ENCODE results near the gene TKTL1. TPM values are rescaled to one million over a fixed set of nuclear protein-coding genes. Genes with fewer than 3 reads are reported as not detected.

TKTL1 gene
- total RNA-seq, 1 donor from 2014 or later = 0.91 TPM

DNA sequence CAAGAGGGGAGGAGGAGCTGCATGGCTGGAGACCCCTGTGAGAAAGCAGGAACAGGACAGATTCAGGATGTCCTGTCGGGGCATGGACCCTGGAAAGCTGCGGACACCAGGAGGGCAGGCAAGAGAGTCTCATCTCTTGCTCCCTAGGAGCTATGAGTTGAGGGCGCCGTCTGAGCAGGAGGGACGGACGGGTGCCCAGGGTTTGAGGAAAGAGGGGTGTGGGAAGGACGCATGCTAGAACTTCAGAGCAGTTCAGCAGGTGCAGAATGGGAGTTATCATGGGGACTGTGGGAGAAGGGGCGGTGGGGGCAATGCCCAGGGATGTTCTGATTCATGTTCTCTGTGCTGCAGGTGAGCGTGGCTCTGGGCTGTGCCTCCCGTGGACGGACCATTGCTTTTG, 24.8 kb downstream of the TKTL1 start:
- no peaks in the 10 kb centered on the region for H3K9me3 Mint-ChIP-seq
- H3K4me3 Mint-ChIP-seq = no peak overlapping the region
- no peak overlapping the region for H3K27ac Mint-ChIP-seq (ENCODE audit: unreplicated experiment)
- no peak for DNase-seq (ENCODE audit: low read depth, low spot score)
- H3K4me1 Mint-ChIP-seq = peaks cover 8% of the 10 kb centered on the region
- H3K36me3 Mint-ChIP-seq (ENCODE audit: low read depth) = no peaks in the 10 kb centered on the region
- TF ChIP-seq, protein P1, sequence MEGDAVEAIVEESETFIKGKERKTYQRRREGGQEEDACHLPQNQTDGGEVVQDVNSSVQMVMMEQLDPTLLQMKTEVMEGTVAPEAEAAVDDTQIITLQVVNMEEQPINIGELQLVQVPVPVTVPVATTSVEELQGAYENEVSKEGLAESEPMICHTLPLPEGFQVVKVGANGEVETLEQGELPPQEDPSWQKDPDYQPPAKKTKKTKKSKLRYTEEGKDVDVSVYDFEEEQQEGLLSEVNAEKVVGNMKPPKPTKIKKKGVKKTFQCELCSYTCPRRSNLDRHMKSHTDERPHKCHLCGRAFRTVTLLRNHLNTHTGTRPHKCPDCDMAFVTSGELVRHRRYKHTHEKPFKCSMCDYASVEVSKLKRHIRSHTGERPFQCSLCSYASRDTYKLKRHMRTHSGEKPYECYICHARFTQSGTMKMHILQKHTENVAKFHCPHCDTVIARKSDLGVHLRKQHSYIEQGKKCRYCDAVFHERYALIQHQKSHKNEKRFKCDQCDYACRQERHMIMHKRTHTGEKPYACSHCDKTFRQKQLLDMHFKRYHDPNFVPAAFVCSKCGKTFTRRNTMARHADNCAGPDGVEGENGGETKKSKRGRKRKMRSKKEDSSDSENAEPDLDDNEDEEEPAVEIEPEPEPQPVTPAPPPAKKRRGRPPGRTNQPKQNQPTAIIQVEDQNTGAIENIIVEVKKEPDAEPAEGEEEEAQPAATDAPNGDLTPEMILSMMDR (conservative IDR thresholded peaks at IDR 0.05) = no peak
- peaks cover 2% of the 10 kb centered on the region for H3K27me3 Mint-ChIP-seq (ENCODE audit: low read depth)

DNA sequence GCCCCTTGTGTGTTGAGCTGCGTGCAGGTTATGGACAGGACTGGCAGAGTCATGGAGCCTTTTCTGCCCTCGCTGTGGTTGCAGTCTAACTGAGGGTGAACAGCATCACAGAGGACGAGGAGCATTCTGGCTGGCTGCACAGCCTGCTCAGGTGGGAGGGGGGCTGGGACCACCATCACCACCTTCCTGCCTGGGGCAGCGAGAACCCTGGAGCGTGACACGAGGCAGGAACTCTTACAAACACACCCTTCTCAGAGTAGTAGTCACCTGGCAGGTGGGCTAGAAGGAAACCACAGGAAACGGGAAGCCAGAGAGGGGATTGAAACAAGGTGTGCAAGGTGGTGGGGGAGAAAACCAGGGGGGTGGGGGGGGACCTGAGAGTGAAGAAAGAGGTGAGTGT, 25.6 kb downstream of the TKTL1 start:
- Mint-ChIP-seq H3K4me3 (no peak overlapping the region), H3K36me3 (ENCODE audit: low read depth) (no peaks in the 10 kb centered on the region), H3K27me3 (ENCODE audit: low read depth) (peaks cover 2% of the 10 kb centered on the region), H3K27ac (ENCODE audit: unreplicated experiment) (no peak overlapping the region), H3K4me1 (peaks cover 11% of the 10 kb centered on the region), H3K9me3 (no peaks in the 10 kb centered on the region)
- TF ChIP-seq, protein P1 (conservative IDR thresholded peaks at IDR 0.05) = no peak
- DNase-seq (ENCODE audit: low read depth, low spot score) = no peak

- Mint-ChIP-seq H3K27ac (ENCODE audit: unreplicated experiment) (no peak overlapping the region), H3K4me3 (no peak overlapping the region), H3K9me3 (no peaks in the 10 kb centered on the region), H3K4me1 (peaks cover 11% of the 10 kb centered on the region), H3K27me3 (ENCODE audit: low read depth) (peaks cover 2% of the 10 kb centered on the region), H3K36me3 (ENCODE audit: low read depth) (no peaks in the 10 kb centered on the region)
- TF ChIP-seq, protein P1 (conservative IDR thresholded peaks at IDR 0.05) = no peak
- DNase-seq (ENCODE audit: low read depth, low spot score) = no peak
These were observed 26.0 kb downstream of the TKTL1 start for GRCh38 chrX:154321594-154321993.

- Mint-ChIP-seq H3K4me1 (peaks cover 8% of the 10 kb centered on the region), H3K36me3 (ENCODE audit: low read depth) (no peaks in the 10 kb centered on the region), H3K27me3 (ENCODE audit: low read depth) (peaks cover 2% of the 10 kb centered on the region), H3K27ac (ENCODE audit: unreplicated experiment) (no peak overlapping the region), H3K4me3 (no peak overlapping the region), H3K9me3 (no peaks in the 10 kb centered on the region)
- TF ChIP-seq, protein P1 (conservative IDR thresholded peaks at IDR 0.05) = no peak
- DNase-seq (ENCODE audit: low read depth, low spot score) = no peak
These were observed 27.3 kb downstream of the TKTL1 start for GRCh38 chrX:154322890-154323289.

DNA sequence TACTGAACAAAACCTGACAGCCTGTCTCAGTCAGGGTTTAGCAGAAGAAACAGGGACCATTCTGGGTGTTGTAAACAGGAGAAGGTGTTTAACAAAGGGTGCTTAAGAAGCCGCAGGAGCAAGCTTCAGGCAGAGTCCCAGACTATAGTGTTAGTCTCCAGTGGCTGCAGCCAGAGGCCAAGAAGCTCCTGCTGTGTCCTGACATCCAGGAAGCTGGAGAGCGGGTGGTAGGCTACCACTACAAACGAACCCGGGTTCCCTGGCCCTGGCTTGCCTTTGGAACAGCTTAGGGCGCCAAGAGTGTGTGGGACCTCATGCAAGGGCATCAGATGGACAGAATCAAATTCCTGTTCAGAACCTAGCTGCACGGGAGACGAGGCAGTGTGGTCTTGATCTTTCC, 27.9 kb downstream of the TKTL1 start:
- Mint-ChIP-seq H3K27ac (ENCODE audit: unreplicated experiment) (no peak overlapping the region), H3K4me1 (peaks cover 8% of the 10 kb centered on the region), H3K36me3 (ENCODE audit: low read depth) (no peaks in the 10 kb centered on the region), H3K9me3 (no peaks in the 10 kb centered on the region), H3K4me3 (no peak overlapping the region), H3K27me3 (ENCODE audit: low read depth) (peaks cover 2% of the 10 kb centered on the region)
- TF ChIP-seq, protein P1 (conservative IDR thresholded peaks at IDR 0.05) = no peak
- DNase-seq (ENCODE audit: low read depth, low spot score) = no peak

DNA sequence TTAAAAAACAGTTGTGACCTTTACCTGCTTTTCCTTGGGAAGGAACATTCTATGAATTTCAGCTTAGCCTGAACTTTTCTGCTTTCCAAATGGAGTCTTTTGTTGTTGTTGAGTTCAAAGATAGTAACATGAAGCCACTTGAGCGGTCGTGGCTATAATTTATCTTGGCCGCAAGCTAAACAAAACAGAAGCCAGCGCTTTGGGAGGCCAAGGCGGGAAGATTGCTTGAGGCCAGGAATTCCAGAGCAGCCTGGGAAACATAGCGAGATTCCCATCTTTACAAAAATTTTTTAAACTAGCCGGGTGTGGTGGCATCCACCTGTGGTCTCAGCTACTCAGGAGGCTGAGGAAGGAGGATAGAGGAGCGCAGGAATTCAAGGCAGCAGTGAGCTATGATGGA, 29.9 kb downstream of the TKTL1 start:
- no peak overlapping the region for H3K27ac Mint-ChIP-seq (ENCODE audit: unreplicated experiment)
- H3K36me3 Mint-ChIP-seq (ENCODE audit: low read depth) = no peaks in the 10 kb centered on the region
- TF ChIP-seq, protein P1 (conservative IDR thresholded peaks at IDR 0.05) = no peak
- no peaks in the 10 kb centered on the region for H3K9me3 Mint-ChIP-seq
- no peak overlapping the region for H3K4me3 Mint-ChIP-seq
- H3K27me3 Mint-ChIP-seq (ENCODE audit: low read depth) = no peaks in the 10 kb centered on the region
- no peak for DNase-seq (ENCODE audit: low read depth, low spot score)
- H3K4me1 Mint-ChIP-seq = peaks cover 12% of the 10 kb centered on the region

All from neural crest cell (in vitro differentiated cells).